ENCODE measurements around the gene SLC9A9.

SLC9A9 gene

GRCh38 chr3:143840636-143841035, 7.6 kb downstream of the SLC9A9 start:
- DNase-seq, result no peak

GRCh38 chr3:143839980-143840379, 8.3 kb downstream of the SLC9A9 start:
- DNase-seq, result no peak

GRCh38 chr3:143837076-143837475, 11.2 kb downstream of the SLC9A9 start:
- DNase-seq, result no peak

- no peak for DNase-seq
Measured at GRCh38 chr3:143835312-143835711, 13.0 kb downstream of the SLC9A9 start.

GRCh38 chr3:143832433-143832832, 15.8 kb downstream of the SLC9A9 start:
- DNase-seq, result no peak

- no peak for DNase-seq
Measured at GRCh38 chr3:143831994-143832393, 16.3 kb downstream of the SLC9A9 start.

GRCh38 chr3:143831208-143831607, 17.1 kb downstream of the SLC9A9 start:
- DNase-seq, result no peak

GRCh38 chr3:143830786-143831185, 17.5 kb downstream of the SLC9A9 start:
- no peak for DNase-seq

- DNase-seq, result no peak
Measured at GRCh38 chr3:143830063-143830462, 18.2 kb downstream of the SLC9A9 start.

GRCh38 chr3:143827425-143827824, 20.8 kb downstream of the SLC9A9 start:
- no peak for DNase-seq

- no peak for DNase-seq
Measured at GRCh38 chr3:143826296-143826695, 22.0 kb downstream of the SLC9A9 start.

- peak; percentile 60 for DNase-seq
Measured at GRCh38 chr3:143825513-143825912, 22.8 kb downstream of the SLC9A9 start.

GRCh38 chr3:143824735-143825385, 23.4 kb downstream of the SLC9A9 start:
- DNase-seq, result no peak

- DNase-seq, result no peak
Measured at GRCh38 chr3:143822798-143823197, 25.5 kb downstream of the SLC9A9 start.

GRCh38 chr3:143822374-143822773, 25.9 kb downstream of the SLC9A9 start:
- no peak for DNase-seq

GRCh38 chr3:143821862-143822261, 26.4 kb downstream of the SLC9A9 start:
- DNase-seq, result no peak

- no peak for DNase-seq
Measured at GRCh38 chr3:143820466-143821221, 27.6 kb downstream of the SLC9A9 start.

GRCh38 chr3:143819890-143820289, 28.4 kb downstream of the SLC9A9 start:
- DNase-seq, result no peak

- no peak for DNase-seq
Measured at GRCh38 chr3:143814443-143814889, 33.8 kb downstream of the SLC9A9 start.

- DNase-seq, result no peak
Measured at GRCh38 chr3:143812481-143812880, 35.8 kb downstream of the SLC9A9 start.

- no peak for DNase-seq
Measured at GRCh38 chr3:143811602-143812001, 36.7 kb downstream of the SLC9A9 start.

- no peak for DNase-seq
Measured at GRCh38 chr3:143810953-143811265, 37.4 kb downstream of the SLC9A9 start.

- DNase-seq, result no peak
Measured at GRCh38 chr3:143810166-143810952, 37.9 kb downstream of the SLC9A9 start.

GRCh38 chr3:143809121-143809621, 39.1 kb downstream of the SLC9A9 start:
- DNase-seq, result no peak

Measured in CD4-positive, alpha-beta T cell treated with Interleukin-12 subunit alpha and Interleukin-12 subunit beta, for 1 hour (primary cell).